Esophagus (tissue), 2 donors: Measurements from ENCODE around the gene HESX1. TPM values are rescaled to one million over a fixed set of nuclear protein-coding genes. Genes with fewer than 3 reads are reported as not detected.

Experiments used
- H3K27ac ChIP-seq, 2 donors: one replicate each; pipeline ENCODE4 v1.5.1; 2013; ENCODE audit warnings: low read depth in 2 of 2, mild to moderate bottlenecking in 2 of 2, inconsistent platforms in 1 of 2, low read length in 1 of 2, moderate library complexity in 1 of 2
- H3K27me3 ChIP-seq, 2 donors: one replicate each; pipeline ENCODE4 v1.6.1; 2013; ENCODE audit warnings: low read length in 2 of 2, control low read depth in 1 of 2, mild to moderate bottlenecking in 1 of 2; ENCODE audit not compliant: insufficient read depth in 2 of 2, control insufficient read depth in 1 of 2
- H3K36me3 ChIP-seq, 2 donors: one replicate each; pipeline ENCODE4 v1.6.1; 2013; ENCODE audit warnings: low read length in 1 of 2; ENCODE audit not compliant: control insufficient read depth in 2 of 2, insufficient read depth in 2 of 2
- H3K4me1 ChIP-seq, 2 donors: one replicate each; pipeline ENCODE4 v1.6.1; 2013; ENCODE audit warnings: low read length in 1 of 2; ENCODE audit not compliant: control insufficient read depth in 2 of 2, insufficient read depth in 2 of 2
- H3K4me3 ChIP-seq, 2 donors: one replicate each; pipeline ENCODE4 v1.5.1; 2013; ENCODE audit warnings: low read length in 2 of 2, mild to moderate bottlenecking in 2 of 2, low read depth in 1 of 2, moderate library complexity in 1 of 2
- H3K9me3 ChIP-seq, 2 donors: one replicate each; pipeline ENCODE4 v1.6.1; 2013; ENCODE audit warnings: mild to moderate bottlenecking in 2 of 2, low read depth in 1 of 2, low read length in 1 of 2, moderate library complexity in 1 of 2; ENCODE audit not compliant: control insufficient read depth in 2 of 2, insufficient read depth in 1 of 2
- WGBS, 2 donors: extraction: QIAGEN DNeasy Blood & Tissue Kit; methylation state at CpG; one replicate each; pipeline ENCODE4 v1.1.7; 2013; 5-methylcytosine and 5-hydroxymethylcytosine counted together
- polyA plus RNA-seq, 2 donors: library from polyadenylated mRNA; stranded (reverse); fragments of 200-250 nt; gene quantifications; one replicate each; pipeline ENCODE4 v1.2.3, GENCODE V29; 2013
- donor health status: healthy with polysubstance abuse.
- donor health status: Bipolar disorder and iron deficiency.

The HESX1 gene
- polyA plus RNA-seq, 2 donors, result 0.51 to 1.1 TPM

GRCh38 chr3:57221883-57222282 is 22.1 kb upstream of the HESX1 start:
- no peak overlapping the region for H3K4me3 ChIP-seq
- no peaks in the 10 kb centered on the region for H3K4me1 ChIP-seq
- H3K27me3 ChIP-seq, result no peaks in the 10 kb centered on the region
- 49 to 51% methylated on average over 2 of the region's 2 CpGs for WGBS, 2 donors
- no peaks in the 10 kb centered on the region for H3K9me3 ChIP-seq
- no peaks in the 10 kb centered on the region for H3K36me3 ChIP-seq
- H3K27ac ChIP-seq, result no peak overlapping the region

GRCh38 chr3:57206423-57206822 is 6.6 kb upstream of the HESX1 start:
- H3K4me1 ChIP-seq, result no peaks in the 10 kb centered on the region
- H3K4me3 ChIP-seq, result no peak overlapping the region
- 93 to 95% methylated on average over 2 of the region's 2 CpGs for WGBS, 2 donors
- H3K36me3 ChIP-seq, result no peaks in the 10 kb centered on the region
- H3K27me3 ChIP-seq, result no peaks in the 10 kb centered on the region
- H3K27ac ChIP-seq, result no peak overlapping the region
- no peaks in the 10 kb centered on the region for H3K9me3 ChIP-seq

- Histone ChIP-seq H3K9me3 (no peaks in the 10 kb centered on the region), H3K36me3 (no peaks in the 10 kb centered on the region), H3K4me3 (no peak overlapping the region), H3K27ac (no peak overlapping the region), H3K27me3 (no peaks in the 10 kb centered on the region), H3K4me1 (no peaks in the 10 kb centered on the region)
- WGBS, 2 donors, result 90 to 93% methylated on average over 4 of the region's 4 CpGs
Measured at GRCh38 chr3:57194641-57195040, 5.1 kb downstream of the HESX1 start.

GRCh38 chr3:57192028-57192427 is 7.8 kb downstream of the HESX1 start:
- WGBS, 2 donors, result 90 to 96% methylated on average over 3 of the region's 3 CpGs
- no peaks in the 10 kb centered on the region for H3K27me3 ChIP-seq
- H3K4me1 ChIP-seq, result no peaks in the 10 kb centered on the region
- no peak overlapping the region for H3K4me3 ChIP-seq
- H3K9me3 ChIP-seq, result no peaks in the 10 kb centered on the region
- no peak overlapping the region for H3K27ac ChIP-seq
- no peaks in the 10 kb centered on the region for H3K36me3 ChIP-seq

- Histone ChIP-seq H3K4me1 (no peaks in the 10 kb centered on the region), H3K36me3 (no peaks in the 10 kb centered on the region), H3K9me3 (no peaks in the 10 kb centered on the region), H3K27ac (no peak overlapping the region), H3K27me3 (no peaks in the 10 kb centered on the region), H3K4me3 (no peak overlapping the region)
- WGBS, 2 donors, result 30 to 48% methylated on average over 6 of the region's 6 CpGs
Measured at GRCh38 chr3:57184526-57184925, 15.3 kb downstream of the HESX1 start.

GRCh38 chr3:57179580-57180410 is 20.0 kb downstream of the HESX1 start:
- WGBS, 2 donors, result 52 to 55% methylated on average over 5 of the region's 5 CpGs
- Histone ChIP-seq H3K4me1 (no peaks in the 10 kb centered on the region), H3K9me3 (no peaks in the 10 kb centered on the region)

GRCh38 chr3:57176045-57176444 is 23.7 kb downstream of the HESX1 start:
- 71 to 82% methylated on average over 1 of the region's 1 CpG for WGBS, 2 donors
- H3K9me3 ChIP-seq, result no peaks in the 10 kb centered on the region
- no peaks in the 10 kb centered on the region for H3K27me3 ChIP-seq
- H3K4me3 ChIP-seq, result no peak overlapping the region
- H3K27ac ChIP-seq, result no peak overlapping the region
- no peaks in the 10 kb centered on the region for H3K4me1 ChIP-seq
- H3K36me3 ChIP-seq, result no peaks in the 10 kb centered on the region

More at GRCh38 chr3:57179580-57180410, 20.0 kb downstream of the HESX1 start:
- H3K27me3 ChIP-seq, result no peaks in the 10 kb centered on the region
- no peak overlapping the region for H3K27ac ChIP-seq
- H3K4me3 ChIP-seq, result no peak overlapping the region
- H3K36me3 ChIP-seq, result no peaks in the 10 kb centered on the region

- Histone ChIP-seq H3K27ac (no peak overlapping the region), H3K4me1 (peaks cover 3% of the 10 kb centered on the region in 2 donors), H3K36me3 (no peaks in the 10 kb centered on the region), H3K27me3 (no peaks in the 10 kb centered on the region), H3K4me3 (no peak overlapping the region), H3K9me3 (no peaks in the 10 kb centered on the region)
- WGBS, 2 donors, result 62 to 64% methylated on average over 2 of the region's 2 CpGs
Measured at GRCh38 chr3:57173687-57174086, 26.1 kb downstream of the HESX1 start.

GRCh38 chr3:57170946-57171345 is 28.8 kb downstream of the HESX1 start:
- WGBS, 2 donors, result 98 to 100% methylated on average over 1 of the region's 1 CpG
- H3K27ac ChIP-seq, result no peak overlapping the region
- H3K27me3 ChIP-seq, result no peaks in the 10 kb centered on the region
- no peak overlapping the region for H3K4me3 ChIP-seq
- no peaks in the 10 kb centered on the region for H3K9me3 ChIP-seq
- H3K36me3 ChIP-seq, result no peaks in the 10 kb centered on the region
- H3K4me1 ChIP-seq, result peaks cover 3% of the 10 kb centered on the region in 2 donors
